GM06990 (cell line): ENCODE data around the gene MTCH1.

Experiments
- DNase-seq: peaks from one replicate; pipeline ENCODE4 v3.0.0-alpha.2; 2011; ENCODE audit not compliant: insufficient read length; ENCODE audit errors: extremely low read depth
- H3K27me3 ChIP-seq: replicated peaks from 2 replicates; pipeline ENCODE4 v1.6.0; 2011; ENCODE audit warnings: low read length; ENCODE audit not compliant: control insufficient read depth, insufficient read depth
- H3K36me3 ChIP-seq: 2 replicates; pipeline ENCODE4 v1.5.1; 2011; ENCODE audit warnings: low read length; ENCODE audit not compliant: control insufficient read depth, insufficient read depth
- H3K4me3 ChIP-seq: replicated peaks from 2 replicates; pipeline ENCODE4 v1.5.1; 2011; ENCODE audit warnings: low read depth, mild to moderate bottlenecking, control low read depth, low read length
- CTCF ChIP-seq: IDR thresholded peaks from 2 replicates; pipeline ENCODE4 v1.5.1; 2011; ENCODE audit warnings: low read length, control low read depth, mild to moderate bottlenecking, inconsistent platforms; ENCODE audit not compliant: insufficient read depth, poor library complexity, severe bottlenecking

Gene MTCH1

GRCh38 chr6:36961441-36962435, 24.3 kb downstream of the MTCH1 start:
- H3K27me3 ChIP-seq: no peaks in the 10 kb centered on the region
- DNase-seq: no peak
- H3K4me3 ChIP-seq: no peak overlapping the region
- TF ChIP-seq CTCF: no peak
- no peaks in the 10 kb centered on the region; the same call in 1 of the 2 replicates for H3K36me3 ChIP-seq

GRCh38 chr6:36959555-36960250, 26.3 kb downstream of the MTCH1 start:
- Histone ChIP-seq H3K36me3 (no peaks in the 10 kb centered on the region), H3K4me3 (no peak overlapping the region), H3K27me3 (no peaks in the 10 kb centered on the region; the same call in 1 of the 2 replicates)
- DNase-seq: no peak
- TF ChIP-seq CTCF: no peak

GRCh38 chr6:36958775-36959554, 27.0 kb downstream of the MTCH1 start:
- no peak for TF ChIP-seq CTCF
- Histone ChIP-seq H3K27me3 (no peaks in the 10 kb centered on the region; the same call in 1 of the 2 replicates), H3K36me3 (no peaks in the 10 kb centered on the region), H3K4me3 (no peak overlapping the region)
- DNase-seq: no peak

- no peak overlapping the region for H3K4me3 ChIP-seq
- no peak for TF ChIP-seq CTCF
- no peak for DNase-seq
- H3K36me3 ChIP-seq: no peaks in the 10 kb centered on the region
- no peaks in the 10 kb centered on the region; the same call in 1 of the 2 replicates for H3K27me3 ChIP-seq
Measured at GRCh38 chr6:36957773-36958271, 28.2 kb downstream of the MTCH1 start.

GRCh38 chr6:36956446-36956820, 29.6 kb downstream of the MTCH1 start:
- no peak for DNase-seq
- no peaks in the 10 kb centered on the region; the same call in 1 of the 2 replicates for H3K27me3 ChIP-seq

More at GRCh38 chr6:36956446-36956820, 29.6 kb downstream of the MTCH1 start:
- no peak for TF ChIP-seq CTCF
- no peak overlapping the region for H3K4me3 ChIP-seq
- no peaks in the 10 kb centered on the region for H3K36me3 ChIP-seq
